Measurements from ENCODE around the gene RAB15.

The RAB15 gene

DNA sequence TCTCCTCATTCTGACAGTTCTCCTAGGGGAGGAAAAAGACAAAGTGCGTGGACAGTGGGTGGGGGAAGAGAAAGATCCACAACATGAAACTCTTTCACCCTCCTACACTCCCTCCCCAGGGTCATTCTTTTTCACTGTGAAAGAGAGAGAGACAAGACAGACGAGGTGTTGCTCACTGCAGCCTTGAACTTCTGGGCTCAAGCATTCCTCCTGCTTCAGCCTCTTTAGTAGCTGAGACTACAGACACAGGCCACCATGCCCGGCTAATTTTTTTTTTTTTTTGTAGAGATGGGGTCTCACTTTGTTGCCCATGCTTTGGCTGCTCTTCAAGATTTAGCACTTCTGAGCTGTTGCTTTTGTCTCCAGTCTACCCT lies 32.3 kb downstream of the RAB15 start:
- in situ Hi-C loops (cut with MboI; ENCODE audit: low sequenced_read_pairs), result no loop called here

DNA sequence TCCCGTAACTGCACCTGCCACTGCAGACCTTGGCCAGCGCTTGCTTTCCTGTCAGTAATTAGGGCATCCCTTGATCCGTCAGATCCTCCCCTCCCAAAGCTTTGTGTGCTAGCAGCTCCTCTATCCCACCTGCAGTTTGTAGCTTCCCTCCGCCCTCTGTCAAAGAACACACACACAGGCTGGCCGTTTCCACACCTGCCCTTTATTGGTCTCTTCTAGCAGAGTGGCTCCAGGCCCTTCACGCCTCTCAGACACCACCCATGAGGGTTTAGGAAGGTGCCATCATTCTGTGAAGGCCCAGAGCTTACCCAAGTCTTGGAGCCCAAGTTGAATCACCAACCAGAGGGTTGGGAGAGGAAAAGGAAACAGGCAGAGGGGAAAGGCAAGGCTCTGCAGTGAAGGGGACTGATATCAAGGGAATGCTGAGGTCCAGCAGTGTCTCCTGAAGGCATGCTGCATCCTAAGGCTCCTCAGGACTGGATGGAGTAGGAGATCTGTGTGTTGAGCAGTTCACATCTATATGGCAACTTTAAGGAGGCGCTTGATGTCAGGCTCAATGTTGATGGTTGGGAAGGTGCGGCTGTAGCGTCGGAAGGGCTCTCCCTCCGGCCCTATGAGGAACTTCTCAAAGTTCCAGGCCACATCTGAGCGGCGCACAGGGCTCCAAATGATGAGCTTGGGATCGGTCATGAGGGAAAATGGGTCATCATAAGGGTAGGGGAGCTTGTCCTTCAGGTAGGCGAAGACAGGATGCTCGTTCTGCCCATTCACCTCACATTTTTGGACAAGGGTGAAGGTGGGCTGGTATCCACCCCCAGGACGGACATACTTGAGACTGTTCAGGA lies 32.9 kb downstream of the RAB15 start:
- in situ Hi-C loops (cut with MboI; ENCODE audit: low sequenced_read_pairs), result no loop called here

DNA sequence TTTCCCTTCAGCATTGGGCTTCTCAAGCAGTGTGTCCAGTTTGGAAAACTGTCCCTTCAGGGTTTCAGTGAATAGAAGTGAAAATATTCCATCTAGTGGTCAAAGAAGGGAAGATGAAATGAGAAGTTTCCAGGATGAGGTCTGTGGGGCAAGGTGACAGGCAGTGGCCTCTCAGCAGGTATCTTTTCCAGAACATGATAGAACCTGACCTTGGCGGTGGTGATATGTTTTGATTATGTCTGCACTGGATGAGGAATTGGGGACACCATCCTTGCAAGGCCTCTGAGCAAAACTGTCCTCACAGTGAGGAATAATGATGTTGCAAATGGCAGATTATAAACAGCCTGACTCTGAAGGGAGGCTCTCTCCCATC lies 34.3 kb downstream of the RAB15 start:
- in situ Hi-C loops (cut with MboI; ENCODE audit: low sequenced_read_pairs), result no loop called here

GRCh38 chr14:64937171-64937820 lies 34.8 kb downstream of the RAB15 start:
- in situ Hi-C loops (cut with MboI; ENCODE audit: low sequenced_read_pairs), result no loop called here

GRCh38 chr14:64935508-64935907 lies 36.6 kb downstream of the RAB15 start:
- in situ Hi-C loops (cut with MboI; ENCODE audit: low sequenced_read_pairs), result no loop called here

DNA sequence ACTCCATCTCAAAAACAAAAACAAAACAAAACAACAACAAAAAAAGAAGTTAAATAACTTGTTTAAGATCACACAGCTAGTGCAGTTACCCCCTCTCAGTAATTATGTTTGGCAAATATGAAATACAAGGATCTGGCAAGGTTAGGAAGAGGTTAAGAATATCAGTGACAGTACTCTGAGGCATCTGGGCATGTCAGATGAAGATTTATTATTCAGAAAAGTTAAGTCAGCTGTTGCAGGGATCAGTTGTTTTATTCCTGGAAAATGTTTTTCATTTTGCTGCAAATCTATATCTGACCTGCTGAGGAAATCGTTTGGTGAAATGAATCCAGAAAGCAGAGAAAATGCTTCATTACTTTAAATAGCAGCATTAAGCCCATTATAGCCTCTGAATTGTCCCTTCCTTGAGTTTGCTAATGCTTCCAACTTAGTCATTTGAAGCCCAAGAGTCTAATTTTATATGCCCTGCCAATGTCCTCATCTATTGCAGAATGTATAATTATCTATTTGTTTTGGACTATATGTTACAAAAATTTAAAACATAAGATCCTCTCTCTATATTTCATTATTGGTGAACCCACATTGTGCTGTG lies 37.7 kb downstream of the RAB15 start:
- in situ Hi-C loops (cut with MboI; ENCODE audit: low sequenced_read_pairs), result no loop called here

DNA sequence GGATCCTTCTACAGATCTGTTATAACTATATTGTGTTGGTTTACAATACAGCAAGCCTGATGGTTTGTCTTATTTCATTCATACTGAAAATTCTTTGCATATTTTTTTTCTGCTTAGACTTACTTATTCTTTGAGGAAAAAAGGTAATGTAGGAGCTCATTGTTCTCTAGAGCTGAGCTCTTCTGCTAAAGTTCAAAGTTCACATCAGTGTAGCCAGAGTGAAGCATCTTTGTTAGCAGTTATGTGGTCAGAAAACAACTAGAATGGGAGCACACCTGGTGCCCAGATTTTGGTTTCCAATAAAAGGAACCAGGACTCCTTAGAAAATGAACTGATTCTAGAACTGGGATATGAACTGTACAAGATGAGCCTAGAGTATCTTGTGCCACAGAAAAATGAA lies 39.9 kb downstream of the RAB15 start:
- in situ Hi-C loops (cut with MboI; ENCODE audit: low sequenced_read_pairs), result no loop called here

DNA sequence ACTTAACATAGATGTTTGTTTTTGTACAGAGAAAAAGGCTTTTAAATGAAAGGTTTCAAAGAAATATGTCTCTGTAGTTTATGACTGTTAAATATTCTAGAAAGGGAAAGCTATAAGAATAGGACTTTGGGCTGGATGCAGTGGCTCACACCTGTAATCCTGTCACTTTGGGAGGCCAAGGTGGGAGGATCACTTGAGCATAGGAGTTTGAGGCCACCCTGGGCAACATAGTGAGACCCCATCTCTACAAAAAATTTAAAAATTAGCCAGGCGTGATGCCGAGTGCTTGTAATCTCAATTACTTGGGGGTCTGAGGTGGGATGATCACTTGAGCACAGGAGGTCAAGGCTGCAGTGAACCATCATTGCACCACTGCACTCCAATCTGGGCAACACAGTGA lies 41.0 kb downstream of the RAB15 start:
- in situ Hi-C loops (cut with MboI; ENCODE audit: low sequenced_read_pairs), result no loop called here

GRCh38 chr14:64930085-64930843 lies 41.9 kb downstream of the RAB15 start:
- in situ Hi-C loops (cut with MboI; ENCODE audit: low sequenced_read_pairs), result no loop called here

DNA sequence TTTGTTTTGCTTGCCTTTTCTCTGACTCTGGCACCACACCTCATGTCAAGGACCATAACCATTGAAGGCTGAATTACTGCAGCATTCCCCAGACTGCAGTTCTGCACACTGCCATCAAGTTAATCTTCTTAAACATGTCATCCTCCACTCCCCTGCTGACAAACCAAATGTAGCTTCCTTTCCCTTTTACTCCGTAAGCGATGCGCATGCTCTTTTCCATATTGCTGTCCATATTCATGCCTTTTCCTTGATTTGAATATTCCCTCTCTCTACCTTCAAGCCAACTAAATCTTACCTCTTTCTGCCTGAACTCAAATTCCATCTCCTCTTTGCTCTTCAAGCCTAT lies 43.1 kb downstream of the RAB15 start:
- in situ Hi-C loops (cut with MboI; ENCODE audit: low sequenced_read_pairs), result no loop called here

DNA sequence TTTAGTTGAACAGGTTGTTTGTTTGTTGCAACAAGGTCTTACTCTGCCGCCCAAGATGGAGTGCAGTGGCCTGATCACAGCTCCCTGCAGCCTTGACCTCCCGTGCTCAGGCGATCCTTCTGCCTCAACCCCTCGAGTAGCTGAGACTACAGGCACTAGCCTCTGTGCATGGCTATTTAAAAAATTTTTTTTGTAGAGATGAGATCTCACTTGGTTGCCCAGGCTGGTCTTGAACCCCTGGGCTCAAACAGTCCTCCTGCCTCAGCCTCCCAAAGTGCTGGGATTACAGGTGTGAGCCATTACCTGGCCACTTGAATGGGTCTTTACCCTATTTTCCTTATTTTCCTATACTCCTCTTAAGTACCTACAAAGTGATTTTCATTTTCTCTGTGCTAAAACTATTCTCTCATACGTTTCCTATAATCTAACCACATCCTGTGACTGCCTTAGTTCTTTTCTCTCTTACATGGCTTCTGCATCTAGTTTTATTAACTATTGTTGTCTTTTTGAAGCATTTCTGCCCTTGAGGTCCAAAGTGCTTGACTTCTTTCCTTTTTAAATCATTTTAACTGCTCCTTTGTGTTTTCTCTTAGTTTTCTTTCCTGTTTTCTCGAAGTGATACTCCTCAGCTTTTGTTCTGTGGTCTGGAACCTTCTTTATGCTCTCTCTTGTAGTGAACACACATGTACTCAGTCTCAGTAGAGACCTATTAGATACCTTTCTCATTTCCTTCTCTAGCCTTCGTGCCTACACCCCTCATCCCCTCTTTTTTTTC lies 43.7 kb downstream of the RAB15 start:
- in situ Hi-C loops (cut with MboI; ENCODE audit: low sequenced_read_pairs), result no loop called here

DNA sequence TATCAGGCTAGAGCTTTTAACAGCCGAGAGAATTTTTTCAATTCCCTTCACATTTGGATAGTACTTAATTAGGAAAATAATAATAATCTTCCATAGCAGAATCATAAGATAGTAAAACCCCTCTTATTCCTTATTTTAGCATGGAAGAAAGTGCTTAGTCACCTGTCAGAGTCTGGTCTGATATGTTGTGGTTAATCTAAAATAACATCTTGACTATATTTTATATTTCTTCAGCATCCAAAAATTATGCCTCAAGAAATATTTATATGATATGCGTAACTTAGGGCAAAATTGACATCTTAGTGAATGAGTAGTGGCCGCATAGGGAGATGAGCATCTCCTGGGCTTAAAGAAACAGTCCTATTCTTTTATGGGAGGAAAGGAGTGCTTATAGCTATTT lies 45.1 kb downstream of the RAB15 start:
- in situ Hi-C loops (cut with MboI; ENCODE audit: low sequenced_read_pairs), result no loop called here

DNA sequence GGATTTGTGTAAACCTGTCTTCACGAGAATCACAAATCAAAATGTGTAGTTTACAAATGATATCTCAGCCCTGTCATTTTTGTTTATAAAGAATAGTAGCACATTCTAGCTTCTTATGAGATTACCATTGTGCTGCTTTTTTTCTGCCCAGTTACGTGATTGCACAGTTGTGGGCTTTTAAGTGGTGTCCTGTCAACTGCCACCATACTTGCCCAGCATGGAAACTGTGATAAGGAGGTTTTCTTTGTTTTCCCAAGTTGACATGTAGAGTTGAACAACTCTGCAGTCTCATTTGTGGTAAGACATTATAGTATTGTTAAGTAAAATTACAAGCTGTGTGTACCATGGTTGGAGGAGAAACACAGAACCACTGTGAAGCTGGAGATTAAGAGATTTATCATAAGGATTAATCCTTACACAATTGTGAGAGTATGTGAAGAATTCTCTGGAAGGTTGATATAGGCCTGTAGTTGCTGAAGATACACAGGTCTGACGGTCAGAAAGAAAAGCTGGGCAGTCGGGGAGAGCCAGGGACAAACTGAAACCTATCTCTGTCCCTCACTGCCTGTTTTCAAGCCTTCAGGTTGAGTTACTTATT lies 45.6 kb downstream of the RAB15 start:
- in situ Hi-C loops (cut with MboI; ENCODE audit: low sequenced_read_pairs), result no loop called here

DNA sequence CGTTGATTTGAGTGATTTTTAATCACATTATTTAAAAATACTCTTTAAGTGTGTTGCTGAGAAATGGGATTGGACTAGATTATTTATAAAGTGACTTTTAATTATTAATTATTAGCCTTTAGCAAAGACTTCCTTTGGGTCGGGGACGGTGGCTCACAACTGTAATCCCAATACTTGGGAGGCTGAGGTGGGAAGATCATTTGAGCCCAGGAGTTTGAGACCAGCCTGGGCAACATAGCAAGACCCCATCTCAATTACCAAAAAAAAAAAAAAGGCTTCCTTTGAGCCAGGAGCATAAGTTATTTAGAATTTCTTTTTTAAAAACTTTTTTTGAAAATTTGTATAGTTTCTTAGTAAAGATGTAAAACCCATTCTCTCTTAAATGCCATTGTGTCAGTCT lies 49.1 kb downstream of the RAB15 start:
- in situ Hi-C loops (cut with MboI; ENCODE audit: low sequenced_read_pairs), result no loop called here

DNA sequence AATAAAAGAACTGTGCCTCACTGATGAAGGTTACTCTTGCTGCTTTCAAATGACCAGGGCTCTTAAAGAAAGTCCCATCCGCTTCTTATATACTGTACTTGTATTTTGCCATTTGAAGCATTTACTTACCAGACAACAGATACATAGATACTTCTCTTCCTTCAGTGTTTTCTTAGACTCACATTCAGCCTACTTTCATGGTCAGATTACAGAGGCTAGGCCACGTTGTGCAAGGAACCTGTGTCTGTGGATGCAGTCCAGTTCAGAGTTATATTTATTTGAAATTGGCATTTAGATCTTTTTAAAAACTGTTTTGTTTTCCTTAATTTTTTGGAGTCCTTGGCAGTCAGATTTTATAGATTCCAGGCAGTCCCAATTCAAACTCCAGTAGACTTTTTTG lies 51.7 kb downstream of the RAB15 start:
- in situ Hi-C loops (cut with MboI; ENCODE audit: low sequenced_read_pairs), result no loop called here

- in situ Hi-C loops (cut with MboI; ENCODE audit: low sequenced_read_pairs), result no loop called here
These were observed 52.5 kb downstream of the RAB15 start for GRCh38 chr14:64919618-64920017.

DNA sequence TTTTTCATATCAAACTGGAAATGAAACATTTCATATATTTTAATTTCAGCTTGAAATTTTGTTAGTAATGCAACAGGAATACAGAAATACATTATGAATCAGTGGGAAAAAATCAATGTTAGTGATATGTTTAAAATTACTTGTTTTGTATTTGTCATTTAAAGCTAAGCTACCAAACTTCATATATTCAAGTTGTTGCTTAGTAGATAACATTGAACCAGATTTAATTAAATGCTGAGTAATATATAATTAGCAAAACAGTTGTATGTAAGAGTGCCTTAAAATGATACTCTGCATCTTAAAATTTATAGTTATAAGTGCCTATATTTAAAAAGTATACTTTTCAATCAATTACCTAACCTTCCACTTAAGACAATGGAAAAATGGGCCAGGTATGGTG lies 52.9 kb downstream of the RAB15 start:
- in situ Hi-C loops (cut with MboI; ENCODE audit: low sequenced_read_pairs), result no loop called here

DNA sequence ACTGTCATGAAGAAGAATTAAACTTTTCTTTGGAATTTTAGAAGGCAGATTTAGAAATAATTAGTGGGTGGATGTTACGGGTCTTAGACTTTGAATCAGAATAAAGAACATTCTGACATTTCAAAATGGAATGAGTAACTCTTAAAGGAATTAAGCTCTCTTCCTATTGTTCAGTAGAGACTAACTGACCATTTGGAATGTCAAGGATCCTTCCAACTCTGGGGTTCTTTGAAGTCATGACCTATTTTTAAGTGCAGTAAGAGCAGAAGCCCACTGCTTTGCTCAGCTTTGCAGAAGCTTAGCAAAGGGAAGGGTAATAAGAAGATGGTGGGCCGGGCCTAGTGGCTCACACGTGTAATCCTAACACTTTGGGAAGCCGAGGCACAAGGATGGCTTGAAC lies 53.9 kb downstream of the RAB15 start:
- in situ Hi-C loops (cut with MboI; ENCODE audit: low sequenced_read_pairs), result no loop called here

GRCh38 chr14:64915797-64916196 lies 56.3 kb downstream of the RAB15 start:
- in situ Hi-C loops (cut with MboI; ENCODE audit: low sequenced_read_pairs), result no loop called here

DNA sequence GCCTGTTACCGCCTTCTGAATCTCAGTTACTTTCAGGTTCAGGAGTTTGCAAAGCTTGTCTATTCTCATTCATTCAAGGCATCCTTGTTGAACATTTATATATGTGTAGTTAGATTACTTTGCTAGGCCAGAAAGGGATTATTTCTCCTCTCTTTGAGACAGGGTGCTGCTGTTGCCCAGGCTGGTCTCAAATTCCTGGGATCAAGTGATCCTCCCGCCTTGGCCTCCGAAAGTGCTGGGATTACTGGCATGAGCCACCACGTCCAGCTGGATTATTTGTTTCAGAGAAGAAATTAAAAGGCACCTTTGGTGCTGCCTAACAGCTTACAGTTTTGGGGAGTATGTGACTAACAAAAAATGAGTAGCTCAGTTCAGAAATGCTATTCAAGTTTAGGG lies 57.1 kb downstream of the RAB15 start:
- in situ Hi-C loops (cut with MboI; ENCODE audit: low sequenced_read_pairs), result no loop called here

All from HL-60/S4 treated with phorbol 12-myristate 13-acetate at 8.2 ng/mL for 4 days and 3 days (cell line).